SK-N-SH (cell line): Measurements from ENCODE around the gene BRIX1. TPM values are rescaled to one million over a fixed set of nuclear protein-coding genes. Genes with fewer than 3 reads are reported as not detected.

Source experiments
- CTCF ChIA-PET: fragments of 300-600, 350-600 bp; formaldehyde crosslinking; extraction: SDS; loops from one replicate; lab custom pipeline; 2021; lab: Yijun Ruan, JAX
- POLR2A ChIA-PET: fragments of 350-600 bp; sonication (Branson Sonifier 250); formaldehyde crosslinking; extraction: SDS; loops from one replicate; lab custom pipeline; 2020; ENCODE audit warnings: antibody characterized with exemption, inconsistent platforms; lab: Yijun Ruan, JAX
- DNase-seq: peaks from one replicate; pipeline ENCODE4 v3.0.0; 2012
- H2AFZ ChIP-seq: fragments of 200-600 bp; sonication (generic); 2 replicates; pipeline ENCODE4 v1.8.1; 2016; ENCODE audit warnings: antibody characterized with exemption, mild to moderate bottlenecking, low read depth
- H3F3A ChIP-seq: fragments of 200-600 bp; sonication (generic); replicated peaks from 2 replicates; pipeline ENCODE3; 2016; ENCODE audit warnings: antibody characterized with exemption, mild to moderate bottlenecking; ENCODE audit not compliant: insufficient read depth
- H3K27ac ChIP-seq, 2 experiments: fragments of 200-500 bp in 1 of 2; fragments of 200-600 bp in 1 of 2; sonication (Bioruptor generic) in 1 of 2; sonication (generic), shearing (Covaris generic) in 1 of 2; 2 replicates each; pipeline versions ENCODE4 v1.5.1 to v1.6.1; 2014 to 2016; ENCODE audit warnings: low read depth in 2 of 2, inconsistent platforms in 1 of 2, low read length in 1 of 2, mild to moderate bottlenecking in 1 of 2, mixed read lengths in 1 of 2
- H3K27me3 ChIP-seq: fragments of 200-600 bp; sonication (generic), shearing (Covaris generic); 2 replicates; pipeline ENCODE4 v1.6.1; 2016; ENCODE audit warnings: mixed run types; ENCODE audit not compliant: insufficient read depth
- H3K36me3 ChIP-seq, 2 experiments: fragments of 200-500 bp in 1 of 2; fragments of 200-600 bp in 1 of 2; sonication (Bioruptor generic) in 1 of 2; sonication (generic) in 1 of 2; replicated peaks in 1 of 2; 2 replicates each; pipeline versions ENCODE3 to v1.5.1; 2014 to 2016; ENCODE audit warnings: low read length in 1 of 2, mild to moderate bottlenecking in 1 of 2; ENCODE audit not compliant: insufficient read depth in 2 of 2, control insufficient read depth in 1 of 2
- H3K4me1 ChIP-seq, 2 experiments: fragments of 200-500 bp in 1 of 2; fragments of 200-600 bp in 1 of 2; sonication (Bioruptor generic) in 1 of 2; sonication (generic), shearing (Covaris generic) in 1 of 2; 2 replicates each; pipeline versions ENCODE4 v1.5.1 to v1.6.1; 2014 to 2016; ENCODE audit warnings: low read depth in 1 of 2, low read length in 1 of 2, mixed run types in 1 of 2; ENCODE audit not compliant: insufficient read depth in 2 of 2, control insufficient read depth in 1 of 2
- H3K4me2 ChIP-seq: fragments of 200-600 bp; sonication (generic), shearing (Covaris generic); 2 replicates; pipeline ENCODE4 v1.6.1; 2017; ENCODE audit warnings: mixed run types
- H3K4me3 ChIP-seq, 2 experiments: fragments of 200-500 bp in 1 of 2; fragments of 200-600 bp in 1 of 2; sonication (Bioruptor generic) in 1 of 2; sonication (generic), shearing (Covaris generic) in 1 of 2; 2 replicates each; pipeline versions ENCODE4 v1.5.1 to v1.8.1; 2014 to 2016; ENCODE audit warnings: low read depth in 2 of 2, inconsistent platforms in 1 of 2, low read length in 1 of 2, mild to moderate bottlenecking in 1 of 2, mixed read lengths in 1 of 2, moderate library complexity in 1 of 2
- H3K79me2 ChIP-seq: fragments of 200-600 bp; sonication (generic); 2 replicates; pipeline ENCODE4 v1.8.1; 2017; ENCODE audit warnings: mild to moderate bottlenecking; ENCODE audit not compliant: insufficient read depth
- H3K9ac ChIP-seq: fragments of 200-600 bp; sonication (generic); 2 replicates; pipeline ENCODE4 v1.6.1; 2017; ENCODE audit warnings: mixed run types
- H3K9me2 ChIP-seq: fragments of 200-600 bp; sonication (generic); 2 replicates; pipeline ENCODE4 v1.6.1; 2017; ENCODE audit warnings: mixed run types
- H3K9me3 ChIP-seq: fragments of 200-600 bp; sonication (generic); 2 replicates; pipeline ENCODE4 v1.6.1; 2017; ENCODE audit warnings: mixed run types, mild to moderate bottlenecking, moderate library complexity
- H4K20me1 ChIP-seq: fragments of 200-600 bp; sonication (generic); 2 replicates; pipeline ENCODE4 v1.6.1; 2017; ENCODE audit warnings: mild to moderate bottlenecking, mixed run types; ENCODE audit not compliant: insufficient read depth
- ELF1 ChIP-seq: IDR thresholded peaks from 2 replicates; pipeline ENCODE4 v1.4.0; 2012
- EP300 ChIP-seq, 2 experiments: IDR thresholded peaks; 2 replicates each; pipeline versions ENCODE4 v1.4.0 to v1.6.1; 2012; ENCODE audit warnings: borderline replicate concordance in 1 of 2, low read depth in 1 of 2, low read length in 1 of 2
- EZH2phosphoT487 ChIP-seq: fragments of 200-600 bp; sonication (generic); IDR thresholded peaks from 2 replicates; pipeline ENCODE4 v1.6.1; 2017; ENCODE audit warnings: low read depth, mixed run types, mild to moderate bottlenecking, antibody characterized with exemption, moderate library complexity, borderline replicate concordance
- FOXM1 ChIP-seq: IDR thresholded peaks from 2 replicates; pipeline ENCODE4 v1.4.0; 2012; ENCODE audit warnings: low read depth, mild to moderate bottlenecking
- GABPA ChIP-seq: IDR thresholded peaks from 2 replicates; pipeline ENCODE4 v1.4.0; 2012; ENCODE audit warnings: low read depth, mild to moderate bottlenecking
- GATA2 ChIP-seq: sonication (generic); formaldehyde crosslinking; IDR thresholded peaks from 2 replicates; pipeline ENCODE4 v1.5.0; 2020; ENCODE audit warnings: mild to moderate bottlenecking, missing genetic modification reagents
- MAX ChIP-seq: IDR thresholded peaks from 2 replicates; pipeline ENCODE4 v1.4.0; 2012; ENCODE audit warnings: low read depth
- NFIC ChIP-seq: IDR thresholded peaks from 2 replicates; pipeline ENCODE4 v1.4.0; 2012; ENCODE audit warnings: borderline replicate concordance
- RCOR1 ChIP-seq: fragments of 150-350 bp; IDR thresholded peaks from 2 replicates; pipeline ENCODE4 v1.6.1; 2017; ENCODE audit warnings: antibody characterized with exemption, low read length
- RXRA ChIP-seq: IDR thresholded peaks from 2 replicates; pipeline ENCODE4 v1.4.0; 2012; ENCODE audit warnings: low read depth, mild to moderate bottlenecking, borderline replicate concordance
- SMC3 ChIP-seq: IDR thresholded peaks from 2 replicates; pipeline ENCODE4 v1.6.1; 2012; ENCODE audit warnings: low read depth, low read length, improper control_type of control experiment
- TAF1 ChIP-seq: IDR thresholded peaks from 2 replicates; pipeline ENCODE4 v1.6.1; 2012; ENCODE audit warnings: low read depth, mild to moderate bottlenecking, low read length, moderate library complexity, borderline replicate concordance
- TEAD4 ChIP-seq: IDR thresholded peaks from 2 replicates; pipeline ENCODE4 v1.4.0; 2012; ENCODE audit warnings: mild to moderate bottlenecking, borderline replicate concordance; ENCODE audit not compliant: insufficient read depth
- WGBS: methylation state at CpG from one replicate; pipeline ENCODE4 v1.1.6; 2017; ENCODE audit warnings: low lambda C conversion rate; 5-methylcytosine and 5-hydroxymethylcytosine counted together
- polyA plus RNA-seq, 3 experiments: library from polyadenylated mRNA; depleted of rRNA; stranded (reverse); fragments of >200 nt; gene quantifications; 2 replicates each; pipeline ENCODE4 v1.2.3, GENCODE V29; 2012
- TF ChIP-seq, protein P1 (sequence below): fragments of 150-350 bp; IDR thresholded peaks from 2 replicates; pipeline ENCODE4 v1.6.1; 2017; ENCODE audit warnings: antibody characterized with exemption, low read length, low read depth, borderline replicate concordance
- TF ChIP-seq, protein P2 (sequence below): IDR thresholded peaks from 2 replicates; pipeline ENCODE4; 2012
- TF ChIP-seq, protein P3 (sequence below): IDR thresholded peaks from 2 replicates; pipeline ENCODE4 v1.6.1; 2012; ENCODE audit warnings: mild to moderate bottlenecking, low read depth, low read length, moderate library complexity

The BRIX1 gene
- polyA plus RNA-seq, 1 of the 3 experiments (the other 2 are of a cell fraction): 18.4 TPM

- TF ChIP-seq EP300 (IDR thresholded peaks at IDR 0.05; ENCODE audit: borderline replicate concordance in 1 of 2, low read depth in 1 of 2, low read length in 1 of 2) (no peak), TAF1 (no peak), TEAD4 (no peak), ELF1 (no peak), RCOR1 (no peak), EZH2phosphoT487 (no peak), SMC3 (no peak), MAX (no peak), GATA2 (no peak), NFIC (no peak), RXRA (no peak), GABPA (no peak), FOXM1 (no peak)
- TF ChIP-seq, protein P1, sequence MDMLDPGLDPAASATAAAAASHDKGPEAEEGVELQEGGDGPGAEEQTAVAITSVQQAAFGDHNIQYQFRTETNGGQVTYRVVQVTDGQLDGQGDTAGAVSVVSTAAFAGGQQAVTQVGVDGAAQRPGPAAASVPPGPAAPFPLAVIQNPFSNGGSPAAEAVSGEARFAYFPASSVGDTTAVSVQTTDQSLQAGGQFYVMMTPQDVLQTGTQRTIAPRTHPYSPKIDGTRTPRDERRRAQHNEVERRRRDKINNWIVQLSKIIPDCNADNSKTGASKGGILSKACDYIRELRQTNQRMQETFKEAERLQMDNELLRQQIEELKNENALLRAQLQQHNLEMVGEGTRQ: no peak
- TF ChIP-seq, protein P2, sequence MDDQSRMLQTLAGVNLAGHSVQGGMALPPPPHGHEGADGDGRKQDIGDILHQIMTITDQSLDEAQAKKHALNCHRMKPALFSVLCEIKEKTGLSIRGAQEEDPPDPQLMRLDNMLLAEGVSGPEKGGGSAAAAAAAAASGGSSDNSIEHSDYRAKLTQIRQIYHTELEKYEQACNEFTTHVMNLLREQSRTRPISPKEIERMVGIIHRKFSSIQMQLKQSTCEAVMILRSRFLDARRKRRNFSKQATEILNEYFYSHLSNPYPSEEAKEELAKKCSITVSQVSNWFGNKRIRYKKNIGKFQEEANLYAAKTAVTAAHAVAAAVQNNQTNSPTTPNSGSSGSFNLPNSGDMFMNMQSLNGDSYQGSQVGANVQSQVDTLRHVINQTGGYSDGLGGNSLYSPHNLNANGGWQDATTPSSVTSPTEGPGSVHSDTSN: no peak
- TF ChIP-seq, protein P3, sequence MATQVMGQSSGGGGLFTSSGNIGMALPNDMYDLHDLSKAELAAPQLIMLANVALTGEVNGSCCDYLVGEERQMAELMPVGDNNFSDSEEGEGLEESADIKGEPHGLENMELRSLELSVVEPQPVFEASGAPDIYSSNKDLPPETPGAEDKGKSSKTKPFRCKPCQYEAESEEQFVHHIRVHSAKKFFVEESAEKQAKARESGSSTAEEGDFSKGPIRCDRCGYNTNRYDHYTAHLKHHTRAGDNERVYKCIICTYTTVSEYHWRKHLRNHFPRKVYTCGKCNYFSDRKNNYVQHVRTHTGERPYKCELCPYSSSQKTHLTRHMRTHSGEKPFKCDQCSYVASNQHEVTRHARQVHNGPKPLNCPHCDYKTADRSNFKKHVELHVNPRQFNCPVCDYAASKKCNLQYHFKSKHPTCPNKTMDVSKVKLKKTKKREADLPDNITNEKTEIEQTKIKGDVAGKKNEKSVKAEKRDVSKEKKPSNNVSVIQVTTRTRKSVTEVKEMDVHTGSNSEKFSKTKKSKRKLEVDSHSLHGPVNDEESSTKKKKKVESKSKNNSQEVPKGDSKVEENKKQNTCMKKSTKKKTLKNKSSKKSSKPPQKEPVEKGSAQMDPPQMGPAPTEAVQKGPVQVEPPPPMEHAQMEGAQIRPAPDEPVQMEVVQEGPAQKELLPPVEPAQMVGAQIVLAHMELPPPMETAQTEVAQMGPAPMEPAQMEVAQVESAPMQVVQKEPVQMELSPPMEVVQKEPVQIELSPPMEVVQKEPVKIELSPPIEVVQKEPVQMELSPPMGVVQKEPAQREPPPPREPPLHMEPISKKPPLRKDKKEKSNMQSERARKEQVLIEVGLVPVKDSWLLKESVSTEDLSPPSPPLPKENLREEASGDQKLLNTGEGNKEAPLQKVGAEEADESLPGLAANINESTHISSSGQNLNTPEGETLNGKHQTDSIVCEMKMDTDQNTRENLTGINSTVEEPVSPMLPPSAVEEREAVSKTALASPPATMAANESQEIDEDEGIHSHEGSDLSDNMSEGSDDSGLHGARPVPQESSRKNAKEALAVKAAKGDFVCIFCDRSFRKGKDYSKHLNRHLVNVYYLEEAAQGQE: no peak
- no peaks in the 10 kb centered on the region for H3K9me3 ChIP-seq
- H3K36me3 ChIP-seq: no peaks in the 10 kb centered on the region
- H3K4me1 ChIP-seq: peaks cover 0 to 3% of the 10 kb centered on the region in 2 experiments; a peak in 1 of 4 replicates
- no peak overlapping the region for H3K27ac ChIP-seq
- no peak overlapping the region for H3K4me3 ChIP-seq
- no peaks in the 10 kb centered on the region for H3K27me3 ChIP-seq
- DNase-seq: no peak
- H3K9ac ChIP-seq: no peak overlapping the region
- no peaks in the 10 kb centered on the region for H3K79me2 ChIP-seq
- POLR2A ChIA-PET: interaction anchor here (0.6 kb wide), 1 partner anchor 30 kb away, joined by 3 read pairs; the partner anchor contains the start of gene TTC23L
- CTCF ChIA-PET: no interaction called here
- H3K4me2 ChIP-seq: no peak overlapping the region
- H3K9me2 ChIP-seq: no peaks in the 10 kb centered on the region
- no peaks in the 10 kb centered on the region for H4K20me1 ChIP-seq
- 80% methylated on average over 1 of the region's 1 CpG for WGBS
- no peaks in the 10 kb centered on the region for H3F3A ChIP-seq
- no peak overlapping the region for H2AFZ ChIP-seq
Measured at GRCh38 chr5:34868791-34869190, 46.7 kb upstream of the BRIX1 start.
